HG02981 (cell line): Measurements from ENCODE around the gene PARL.
A peak's percentile ranks its signal among the peaks of the same experiment; 100 is the strongest.
"Not testable (repeated sequence)": the region's sequence is repeated elsewhere in the genome, so short reads cannot be mapped to it uniquely, and the experiment has no call there.

Experiments
- ATAC-seq: cut with Tn5 transposase; IDR thresholded peaks from one replicate; pipeline ENCODE4 v1.9.1; 2021; ENCODE audit warnings: mild to moderate bottlenecking, moderate library complexity; ENCODE audit not compliant: unreplicated experiment

PARL gene

GRCh38 chr3:183904833-183905780, 20.4 kb upstream of the PARL start:
- ATAC-seq, result no peak

- ATAC-seq, result no peak
Measured at GRCh38 chr3:183898028-183898431, 13.3 kb upstream of the PARL start.

- no peak for ATAC-seq
Measured at GRCh38 chr3:183897606-183898005, 12.9 kb upstream of the PARL start.

- no peak for ATAC-seq
Measured at GRCh38 chr3:183896610-183897009, 11.9 kb upstream of the PARL start.

- ATAC-seq, result no peak
Measured at GRCh38 chr3:183896184-183896583, 11.5 kb upstream of the PARL start.

- no peak for ATAC-seq
Measured at GRCh38 chr3:183895774-183896173, 11.1 kb upstream of the PARL start.

- ATAC-seq, result no peak
Measured at GRCh38 chr3:183895296-183895695, 10.6 kb upstream of the PARL start.

- no peak for ATAC-seq
Measured at GRCh38 chr3:183892610-183893214, 8.0 kb upstream of the PARL start.

GRCh38 chr3:183885766-183886165, 1.1 kb upstream of the PARL start:
- no peak for ATAC-seq

- ATAC-seq, result no peak
Measured at GRCh38 chr3:183884097-183884426, 618 bp downstream of the PARL start.

GRCh38 chr3:183883291-183884096, 1.2 kb downstream of the PARL start:
- ATAC-seq, result no peak

GRCh38 chr3:183880121-183880520, 4.6 kb downstream of the PARL start:
- no peak for ATAC-seq

GRCh38 chr3:183879243-183879642, 5.4 kb downstream of the PARL start:
- ATAC-seq, result no peak

GRCh38 chr3:183878071-183878470, 6.6 kb downstream of the PARL start:
- ATAC-seq, result no peak

GRCh38 chr3:183877227-183877626, 7.5 kb downstream of the PARL start:
- ATAC-seq, result not testable (repeated sequence)

GRCh38 chr3:183875411-183875810, 9.3 kb downstream of the PARL start:
- ATAC-seq, result no peak

GRCh38 chr3:183873914-183874313, 10.8 kb downstream of the PARL start:
- ATAC-seq, result no peak

- ATAC-seq, result no peak
Measured at GRCh38 chr3:183871541-183871940, 13.1 kb downstream of the PARL start.

- no peak for ATAC-seq
Measured at GRCh38 chr3:183870563-183870962, 14.1 kb downstream of the PARL start.

GRCh38 chr3:183868796-183869195, 15.9 kb downstream of the PARL start:
- ATAC-seq, result no peak

GRCh38 chr3:183862610-183863009, 22.1 kb downstream of the PARL start:
- peak; percentile 70 for ATAC-seq

- ATAC-seq, result no peak
Measured at GRCh38 chr3:183857863-183858262, 26.8 kb downstream of the PARL start.
